HL-60 (cell line): Measurements from ENCODE around the gene NCK2.

Source experiments
- DNase-seq, 2 experiments: peaks; one replicate each; pipeline ENCODE4 v3.0.0-alpha.2; 2010 to 2020; ENCODE audit warnings: low read depth in 1 of 2, low spot score in 1 of 2
- H3K27ac ChIP-seq: fragments of 250-450 bp; sonication (Bioruptor Pico); replicated peaks from 2 replicates; pipeline ENCODE4 v1.5.1; 2020; ENCODE audit warnings: mild to moderate bottlenecking, moderate library complexity
- H3K27me3 ChIP-seq: fragments of 250-450 bp; sonication (Bioruptor Pico); 2 replicates; pipeline ENCODE4 v1.5.1; 2021; ENCODE audit warnings: mild to moderate bottlenecking, moderate library complexity; ENCODE audit not compliant: insufficient read depth, poor library complexity, severe bottlenecking
- H3K4me3 ChIP-seq: replicated peaks from 2 replicates; pipeline ENCODE4 v1.5.1; 2011; ENCODE audit warnings: mild to moderate bottlenecking, control low read depth, low read length; ENCODE audit not compliant: insufficient read depth
- GABPA ChIP-seq: IDR thresholded peaks from 2 replicates; pipeline ENCODE4 v1.6.1; 2012; ENCODE audit warnings: low read depth
- POLR2AphosphoS5 ChIP-seq: IDR thresholded peaks from 2 replicates; pipeline ENCODE4 v1.6.1; 2012; ENCODE audit warnings: low read depth
- SPI1 ChIP-seq: IDR thresholded peaks from 2 replicates; pipeline ENCODE4 v1.6.1; 2012; ENCODE audit warnings: low read depth, mild to moderate bottlenecking, borderline replicate concordance
- TF ChIP-seq, protein P1 (sequence below): IDR thresholded peaks from one replicate; pipeline ENCODE4 v1.5.1; 2011; ENCODE audit warnings: low read length, control low read depth, inconsistent platforms; ENCODE audit not compliant: insufficient read depth
- TF ChIP-seq, protein P2 (sequence below): IDR thresholded peaks from 2 replicates; pipeline ENCODE4 v1.6.1; 2012; ENCODE audit warnings: low read depth; ENCODE audit not compliant: insufficient replicate concordance

The NCK2 gene

DNA sequence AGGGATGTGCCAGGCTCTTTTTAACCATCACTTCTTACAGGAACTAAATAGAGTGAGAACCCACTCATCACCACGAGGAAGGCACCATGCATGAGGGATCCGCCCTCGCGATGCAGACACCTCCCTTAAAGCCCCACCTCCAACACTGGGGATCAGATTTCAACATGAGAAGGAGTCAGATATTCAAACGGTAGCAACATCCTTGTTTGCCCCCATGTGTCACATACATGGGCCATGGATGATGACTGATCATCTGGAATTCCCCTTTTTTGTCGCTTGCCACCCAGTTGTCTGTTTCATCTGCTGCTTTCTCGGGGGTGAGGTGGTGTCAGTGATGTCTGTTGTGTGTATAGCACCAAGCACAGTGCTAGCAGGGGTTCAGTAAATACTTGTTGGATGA is 57.9 kb downstream of the NCK2 start:
- no peak for DNase-seq
- Histone ChIP-seq H3K27me3 (no peaks in the 10 kb centered on the region), H3K4me3 (no peak overlapping the region), H3K27ac (no peak overlapping the region)
- TF ChIP-seq GABPA, result no peak
- TF ChIP-seq, protein P1, sequence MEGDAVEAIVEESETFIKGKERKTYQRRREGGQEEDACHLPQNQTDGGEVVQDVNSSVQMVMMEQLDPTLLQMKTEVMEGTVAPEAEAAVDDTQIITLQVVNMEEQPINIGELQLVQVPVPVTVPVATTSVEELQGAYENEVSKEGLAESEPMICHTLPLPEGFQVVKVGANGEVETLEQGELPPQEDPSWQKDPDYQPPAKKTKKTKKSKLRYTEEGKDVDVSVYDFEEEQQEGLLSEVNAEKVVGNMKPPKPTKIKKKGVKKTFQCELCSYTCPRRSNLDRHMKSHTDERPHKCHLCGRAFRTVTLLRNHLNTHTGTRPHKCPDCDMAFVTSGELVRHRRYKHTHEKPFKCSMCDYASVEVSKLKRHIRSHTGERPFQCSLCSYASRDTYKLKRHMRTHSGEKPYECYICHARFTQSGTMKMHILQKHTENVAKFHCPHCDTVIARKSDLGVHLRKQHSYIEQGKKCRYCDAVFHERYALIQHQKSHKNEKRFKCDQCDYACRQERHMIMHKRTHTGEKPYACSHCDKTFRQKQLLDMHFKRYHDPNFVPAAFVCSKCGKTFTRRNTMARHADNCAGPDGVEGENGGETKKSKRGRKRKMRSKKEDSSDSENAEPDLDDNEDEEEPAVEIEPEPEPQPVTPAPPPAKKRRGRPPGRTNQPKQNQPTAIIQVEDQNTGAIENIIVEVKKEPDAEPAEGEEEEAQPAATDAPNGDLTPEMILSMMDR, result no peak
- TF ChIP-seq SPI1, result no peak
- TF ChIP-seq, protein P2, sequence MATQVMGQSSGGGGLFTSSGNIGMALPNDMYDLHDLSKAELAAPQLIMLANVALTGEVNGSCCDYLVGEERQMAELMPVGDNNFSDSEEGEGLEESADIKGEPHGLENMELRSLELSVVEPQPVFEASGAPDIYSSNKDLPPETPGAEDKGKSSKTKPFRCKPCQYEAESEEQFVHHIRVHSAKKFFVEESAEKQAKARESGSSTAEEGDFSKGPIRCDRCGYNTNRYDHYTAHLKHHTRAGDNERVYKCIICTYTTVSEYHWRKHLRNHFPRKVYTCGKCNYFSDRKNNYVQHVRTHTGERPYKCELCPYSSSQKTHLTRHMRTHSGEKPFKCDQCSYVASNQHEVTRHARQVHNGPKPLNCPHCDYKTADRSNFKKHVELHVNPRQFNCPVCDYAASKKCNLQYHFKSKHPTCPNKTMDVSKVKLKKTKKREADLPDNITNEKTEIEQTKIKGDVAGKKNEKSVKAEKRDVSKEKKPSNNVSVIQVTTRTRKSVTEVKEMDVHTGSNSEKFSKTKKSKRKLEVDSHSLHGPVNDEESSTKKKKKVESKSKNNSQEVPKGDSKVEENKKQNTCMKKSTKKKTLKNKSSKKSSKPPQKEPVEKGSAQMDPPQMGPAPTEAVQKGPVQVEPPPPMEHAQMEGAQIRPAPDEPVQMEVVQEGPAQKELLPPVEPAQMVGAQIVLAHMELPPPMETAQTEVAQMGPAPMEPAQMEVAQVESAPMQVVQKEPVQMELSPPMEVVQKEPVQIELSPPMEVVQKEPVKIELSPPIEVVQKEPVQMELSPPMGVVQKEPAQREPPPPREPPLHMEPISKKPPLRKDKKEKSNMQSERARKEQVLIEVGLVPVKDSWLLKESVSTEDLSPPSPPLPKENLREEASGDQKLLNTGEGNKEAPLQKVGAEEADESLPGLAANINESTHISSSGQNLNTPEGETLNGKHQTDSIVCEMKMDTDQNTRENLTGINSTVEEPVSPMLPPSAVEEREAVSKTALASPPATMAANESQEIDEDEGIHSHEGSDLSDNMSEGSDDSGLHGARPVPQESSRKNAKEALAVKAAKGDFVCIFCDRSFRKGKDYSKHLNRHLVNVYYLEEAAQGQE, result no peak
- TF ChIP-seq POLR2AphosphoS5, result no peak

DNA sequence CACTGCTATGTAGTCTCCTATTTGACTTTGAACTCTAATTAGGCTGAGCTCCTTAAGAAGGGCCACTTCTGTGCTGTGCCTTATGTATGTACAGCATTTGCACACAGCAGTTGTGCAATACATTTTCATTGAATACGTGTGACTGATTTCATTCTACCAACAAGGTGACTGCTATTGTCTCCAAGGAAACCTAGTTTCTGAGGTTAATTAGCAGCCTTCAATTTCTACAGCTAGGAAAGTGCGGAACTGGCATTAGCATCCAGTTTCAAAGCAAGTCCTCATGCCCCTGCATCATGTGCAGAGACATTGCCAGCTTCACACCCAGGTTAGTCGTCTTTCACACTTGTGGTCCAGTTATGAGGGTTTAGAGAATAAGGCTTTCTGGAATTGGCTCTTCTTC is 58.6 kb downstream of the NCK2 start:
- no peaks in the 10 kb centered on the region for H3K27me3 ChIP-seq
- no peak for DNase-seq
- TF ChIP-seq, protein P2, result no peak
- TF ChIP-seq, protein P1, result no peak
- H3K4me3 ChIP-seq, result no peak overlapping the region
- H3K27ac ChIP-seq, result no peak overlapping the region

DNA sequence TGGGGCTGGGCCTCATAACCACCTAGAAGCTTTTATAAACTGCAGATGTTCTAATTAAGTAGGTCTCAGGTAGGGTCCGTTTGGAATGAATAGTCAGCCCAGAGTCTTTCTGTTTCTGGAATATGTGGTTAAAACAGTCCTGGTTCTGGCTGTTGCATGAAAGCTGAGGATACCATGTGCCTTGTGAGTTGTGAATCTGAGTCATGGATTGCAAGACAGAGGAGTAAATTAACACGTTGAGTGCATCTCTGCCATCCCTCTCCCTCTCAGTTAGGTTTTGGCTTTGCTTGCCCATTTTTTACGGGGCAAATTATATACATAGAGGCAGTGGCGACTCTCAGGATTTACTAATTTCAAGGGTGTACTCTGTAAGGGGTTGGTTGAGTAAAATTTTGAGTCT is 59.1 kb downstream of the NCK2 start:
- H3K4me3 ChIP-seq, result no peak overlapping the region

More for the DNA sequence above, 59.1 kb downstream of the NCK2 start:
- no peak for TF ChIP-seq SPI1
- TF ChIP-seq, protein P1, result no peak
- TF ChIP-seq POLR2AphosphoS5, result no peak
- TF ChIP-seq, protein P2, result no peak
- no peak for TF ChIP-seq GABPA
- no peak for DNase-seq
- H3K27me3 ChIP-seq, result no peaks in the 10 kb centered on the region
- no peak overlapping the region for H3K27ac ChIP-seq
